GM10266 (cell line): ENCODE results near the gene ALMS1.

ENCODE experiments used
- DNase-seq: peaks from one replicate; pipeline ENCODE4 v3.0.0; 2012; ENCODE audit errors: extremely low spot score
- CTCF ChIP-seq: IDR thresholded peaks from 2 replicates; pipeline ENCODE4 v1.5.1; 2012; ENCODE audit warnings: mild to moderate bottlenecking, low read depth; ENCODE audit not compliant: control insufficient read depth, insufficient read depth; ENCODE audit errors: missing control alignments

The ALMS1 gene

GRCh38 chr2:73376681-73377080, 9.0 kb upstream of the ALMS1 start:
- no peak for TF ChIP-seq CTCF
- no peak for DNase-seq

DNA sequence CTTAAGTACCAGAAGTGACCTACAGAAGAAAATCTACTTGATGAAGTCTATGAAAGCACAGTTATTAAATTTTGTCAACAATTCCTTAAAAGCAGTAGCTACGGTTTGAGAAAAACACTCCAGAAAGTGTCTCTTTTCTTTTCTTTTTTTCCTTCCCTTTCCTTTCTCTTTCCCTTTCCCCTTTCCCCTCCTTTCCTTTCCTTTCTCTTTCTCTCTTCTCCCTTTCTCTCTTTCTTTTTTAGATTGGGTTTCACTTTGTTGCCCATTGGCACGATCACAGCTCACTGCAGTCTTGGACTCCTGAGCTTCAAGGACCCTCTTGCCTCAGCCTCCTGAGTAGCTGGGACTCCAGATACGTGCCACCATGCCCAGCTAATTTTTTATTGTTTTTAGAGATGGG, 2.6 kb upstream of the ALMS1 start:
- DNase-seq: no peak
- TF ChIP-seq CTCF: no peak

GRCh38 chr2:73385123-73385503, 523 bp upstream of the ALMS1 start:
- no peak for TF ChIP-seq CTCF
- DNase-seq: no peak

DNA sequence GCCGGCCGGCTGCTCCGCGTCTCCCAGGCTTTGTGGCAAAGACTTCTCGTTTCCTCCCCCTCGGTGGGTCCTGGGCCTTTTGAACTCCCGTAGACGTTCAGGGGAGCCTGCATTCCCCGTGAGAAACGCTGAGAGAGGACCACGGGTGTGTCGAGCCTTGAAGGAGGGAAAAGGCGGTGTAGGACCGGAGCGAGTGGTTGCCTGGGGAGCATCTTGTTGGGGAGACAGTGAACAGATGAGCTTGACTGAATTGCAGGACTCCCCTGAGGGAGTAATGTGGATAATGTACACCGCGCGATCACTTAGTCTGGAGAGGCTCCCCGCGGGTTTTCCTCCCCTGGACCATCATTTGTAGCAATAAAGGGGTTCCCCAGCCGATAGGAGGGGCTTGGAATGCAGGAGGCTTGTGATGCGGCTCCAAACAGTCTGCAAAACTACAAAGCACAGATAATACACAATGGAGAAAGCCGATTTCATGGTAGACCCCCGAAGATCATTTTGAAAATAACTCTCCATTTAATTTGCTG, 769 bp downstream of the ALMS1 start:
- DNase-seq: no peak
- no peak for TF ChIP-seq CTCF

DNA sequence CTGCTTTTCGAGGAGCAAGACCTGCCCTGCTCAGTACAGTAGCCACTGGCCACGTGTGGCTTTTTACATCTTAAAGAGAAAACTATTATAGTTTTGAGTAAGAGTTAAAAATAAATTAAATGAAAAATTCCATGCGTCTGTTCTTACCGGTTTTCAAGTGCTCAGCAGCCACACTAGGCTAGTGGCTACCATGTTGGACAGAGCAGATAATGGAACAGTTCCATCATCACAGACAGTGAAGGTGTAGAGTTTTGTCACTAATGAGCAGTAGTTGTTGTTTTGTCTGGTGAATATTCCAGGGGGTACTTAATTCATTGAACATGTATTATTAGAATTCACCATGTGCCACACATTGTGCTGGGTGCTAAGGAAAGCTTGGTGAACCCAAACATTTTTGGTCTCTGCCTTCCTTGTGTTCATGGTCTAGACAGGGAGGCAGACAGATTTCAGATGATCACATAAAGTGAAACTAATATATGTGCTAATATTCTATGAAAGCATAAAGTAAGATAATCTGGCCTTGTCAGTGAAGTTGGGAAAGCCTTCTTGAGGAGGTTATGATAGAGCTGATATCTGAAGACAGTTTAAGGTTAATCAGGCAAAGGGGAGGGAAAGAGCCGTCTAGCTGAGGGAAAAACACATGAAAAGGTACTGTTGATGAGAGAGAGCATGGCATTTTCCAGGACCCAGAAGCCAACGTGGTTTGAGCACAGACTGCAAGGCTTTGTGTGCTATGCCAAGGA, 1.4 kb downstream of the ALMS1 start:
- no peak for DNase-seq
- TF ChIP-seq CTCF: no peak

DNA sequence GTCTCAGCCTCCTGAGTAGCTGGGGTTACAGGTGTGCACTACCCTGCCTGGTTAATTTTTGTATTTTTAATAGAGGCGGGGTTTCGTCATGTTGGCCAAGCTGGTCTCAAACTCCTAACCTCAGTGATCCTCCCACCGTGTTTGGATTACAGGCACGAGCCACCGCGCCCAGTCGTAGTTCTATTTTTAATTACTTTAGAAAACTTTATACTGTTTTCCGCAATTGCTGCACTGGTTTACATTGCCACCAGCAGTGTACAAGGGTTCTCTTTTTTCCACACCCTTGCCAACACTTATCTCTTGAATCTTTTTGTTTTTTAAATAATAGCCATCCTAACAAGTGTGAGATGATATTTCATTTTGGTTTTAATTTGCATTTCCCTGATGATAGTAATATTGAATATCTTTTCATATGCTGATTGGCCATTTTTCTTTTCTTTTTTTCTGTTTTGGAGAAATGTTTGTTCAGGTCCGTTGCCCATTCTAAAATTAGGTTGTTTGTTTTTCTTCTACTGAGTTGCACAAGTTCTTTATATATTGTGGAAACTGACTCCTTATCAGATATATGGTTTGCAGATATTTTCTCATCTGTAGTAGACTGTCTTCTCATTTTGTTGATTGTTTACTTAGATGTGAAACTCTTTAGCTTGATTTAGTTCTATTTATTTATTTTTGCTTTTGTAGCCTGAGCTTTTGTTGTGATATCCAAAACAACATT, 16.9 kb downstream of the ALMS1 start:
- no peak for TF ChIP-seq CTCF
- no peak for DNase-seq

DNA sequence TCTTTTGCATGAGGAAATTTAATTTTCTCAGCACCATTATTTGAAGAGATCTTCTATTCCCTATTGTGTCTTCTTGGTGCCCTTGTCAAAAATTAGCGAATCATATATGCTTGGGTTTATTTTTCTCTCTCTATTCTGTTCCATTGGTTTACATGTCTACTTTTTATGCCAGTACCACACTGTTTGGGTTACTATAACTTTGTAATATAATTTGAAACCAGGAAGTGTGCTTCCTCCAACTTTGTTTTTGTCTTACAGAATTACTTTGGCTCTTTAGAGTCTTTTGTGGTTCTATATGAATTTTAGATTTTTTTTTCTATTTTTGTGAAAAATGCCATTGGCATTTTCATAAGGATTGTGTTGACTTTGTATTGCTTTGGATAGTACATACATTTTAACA, 17.6 kb downstream of the ALMS1 start:
- no peak for TF ChIP-seq CTCF
- DNase-seq: no peak
